GM21423 (cell line): ENCODE measurements around the gene KATNB1.

ENCODE experiments used
- ATAC-seq: cut with Tn5 transposase; IDR thresholded peaks from one replicate; pipeline ENCODE4 v1.9.1; 2021; ENCODE audit warnings: mild to moderate bottlenecking, moderate library complexity; ENCODE audit not compliant: unreplicated experiment

KATNB1 gene

DNA sequence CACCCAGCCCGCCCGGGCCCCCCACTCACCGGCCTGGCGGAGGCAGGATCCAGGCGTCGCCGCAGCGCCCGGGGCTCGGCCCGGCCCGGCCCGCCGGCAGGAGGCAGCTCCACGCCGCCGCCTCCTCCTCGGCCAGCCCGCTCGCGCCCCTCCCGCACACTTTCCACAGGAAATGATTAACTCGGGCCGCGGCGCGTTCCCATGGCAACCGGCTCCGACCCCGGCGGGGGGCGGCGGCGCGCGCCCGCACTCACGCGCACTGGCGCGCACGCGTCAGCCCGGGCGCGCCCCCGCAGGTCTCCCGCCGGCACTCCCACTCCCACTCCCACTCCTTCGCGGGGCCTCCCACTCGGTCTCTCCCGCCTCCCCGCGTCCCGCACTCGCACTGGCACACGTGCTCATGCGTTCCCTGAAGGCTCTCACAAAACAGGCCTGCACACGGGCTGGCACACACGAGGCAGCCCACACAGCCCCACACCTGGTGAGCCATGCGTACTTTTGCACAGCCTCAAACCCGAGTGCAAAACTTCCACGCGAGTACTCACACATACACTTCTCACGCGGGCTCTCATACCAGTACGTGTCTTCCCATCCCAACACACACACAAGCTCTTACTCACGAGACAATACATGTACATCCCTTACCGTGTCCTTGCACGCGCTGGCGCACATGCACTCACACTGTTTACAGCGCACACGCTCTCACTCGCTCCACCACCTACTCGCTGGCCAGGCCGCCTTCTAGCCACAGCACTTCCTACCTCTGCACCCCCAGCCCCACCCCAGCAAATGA is 67.0 kb downstream of the KATNB1 start, which contains the start of gene KIFC3:
Gene KIFC3 (minus strand): TSS at position 151 of the 793 bp plus-strand sequence. CDS start 4,248 bp downstream, outside the sequence.
- ATAC-seq: no peak

DNA sequence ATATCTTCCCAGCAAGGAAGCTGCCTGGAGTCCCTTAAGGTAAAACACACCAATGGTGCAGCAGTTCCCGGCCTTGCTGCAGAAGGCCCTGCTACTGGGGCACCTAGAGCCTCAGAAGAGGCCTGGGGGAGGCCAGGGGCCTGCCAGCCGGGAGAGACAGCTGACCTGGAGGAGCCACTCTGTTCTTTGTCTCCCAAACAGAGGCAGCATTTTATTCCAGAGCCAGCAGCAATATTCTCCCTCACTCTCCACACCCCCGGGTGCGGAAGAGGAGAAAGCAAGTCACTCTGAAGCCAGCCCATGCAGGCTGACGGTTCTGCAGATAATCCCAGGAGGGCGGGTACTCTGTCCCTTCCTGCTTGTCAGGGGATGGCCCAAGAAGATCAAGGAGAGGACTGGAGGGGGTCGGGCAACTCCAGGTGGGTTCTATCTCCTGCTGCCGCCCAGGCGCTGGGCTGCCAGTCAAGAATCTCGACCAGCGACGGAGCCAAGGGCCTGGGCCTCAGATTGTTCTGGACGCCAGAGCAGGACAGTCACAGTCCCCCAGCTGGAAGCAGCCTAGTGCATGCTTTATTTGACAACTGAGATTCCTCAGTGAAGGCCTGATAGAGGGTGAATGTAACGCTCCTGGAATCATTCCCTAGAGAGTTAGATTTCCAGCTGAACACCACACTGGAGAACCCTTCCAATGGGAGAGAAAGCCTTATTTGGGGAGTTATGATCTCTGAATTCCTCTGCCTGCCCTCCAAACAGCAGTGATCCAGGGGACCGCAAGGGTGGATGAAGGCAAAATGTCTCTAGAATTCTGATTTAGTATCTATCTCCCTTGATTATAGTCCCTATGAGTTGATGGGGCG is 67.8 kb downstream of the KATNB1 start:
- ATAC-seq: no peak

- ATAC-seq: no peak
Observed at GRCh38 chr16:57804111-57804837, 68.7 kb downstream of the KATNB1 start.

- no peak for ATAC-seq
Observed at GRCh38 chr16:57805176-57805575, 69.6 kb downstream of the KATNB1 start.
